Chondrocyte (in vitro differentiated cells): ENCODE measurements around the gene DSTN. TPM values are rescaled to one million over a fixed set of nuclear protein-coding genes. Genes with fewer than 3 reads are reported as not detected.

ENCODE experiments used
- DNase-seq: peaks from one replicate; pipeline ENCODE4 v3.0.0; 2021; ENCODE audit warnings: mixed read lengths, low spot score
- H3K27ac Mint-ChIP-seq: one replicate; pipeline ENCODE4 v1.8.0; 2021; ENCODE audit warnings: mild to moderate bottlenecking, moderate library complexity, mixed read lengths; ENCODE audit not compliant: unreplicated experiment
- H3K27me3 Mint-ChIP-seq: 2 replicates; pipeline ENCODE4 v1.8.0; 2021; ENCODE audit warnings: low read depth, mixed read lengths
- H3K36me3 Mint-ChIP-seq: 2 replicates; pipeline ENCODE4 v1.8.0; 2021; ENCODE audit warnings: low read depth, mixed read lengths
- H3K4me1 Mint-ChIP-seq: 2 replicates; pipeline ENCODE4 v1.8.0; 2021; ENCODE audit warnings: low read depth, mild to moderate bottlenecking, mixed read lengths
- H3K4me3 Mint-ChIP-seq: one replicate; pipeline ENCODE4 v1.8.0; 2021; ENCODE audit warnings: mild to moderate bottlenecking, moderate library complexity, mixed read lengths; ENCODE audit not compliant: unreplicated experiment
- H3K9me3 Mint-ChIP-seq: 2 replicates; pipeline ENCODE4 v1.8.0; 2021; ENCODE audit warnings: low read depth, mixed read lengths
- CTCF ChIP-seq: fragments of 200-600 bp; sonication (generic); IDR thresholded peaks from 2 replicates; pipeline ENCODE4 v1.5.0; 2021; ENCODE audit warnings: antibody characterized with exemption, mild to moderate bottlenecking, moderate library complexity
- total RNA-seq: library from RNA; stranded (reverse); gene quantifications from 3 replicates; pipeline ENCODE4 v1.2.1, GENCODE V29; 2021

DSTN gene
- total RNA-seq, 1 donor from 2014 or later = 1,290 TPM

GRCh38 chr20:17624070-17624469, 54.2 kb downstream of the DSTN start:
- Mint-ChIP-seq H3K4me3 (no peak overlapping the region), H3K36me3 (peaks cover 42% of the 10 kb centered on the region), H3K4me1 (peaks cover 7% of the 10 kb centered on the region), H3K9me3 (no peaks in the 10 kb centered on the region), H3K27me3 (no peaks in the 10 kb centered on the region), H3K27ac (peak overlapping the region; percentile 71)
- no peak for TF ChIP-seq CTCF
- DNase-seq = peak; percentile 77

GRCh38 chr20:17624551-17625245, 54.8 kb downstream of the DSTN start:
- no peak for TF ChIP-seq CTCF
- DNase-seq = peak; percentile 79
- no peak overlapping the region for H3K27ac Mint-ChIP-seq
- peaks cover 7% of the 10 kb centered on the region for H3K4me1 Mint-ChIP-seq
- no peaks in the 10 kb centered on the region for H3K27me3 Mint-ChIP-seq
- H3K9me3 Mint-ChIP-seq = no peaks in the 10 kb centered on the region
- peaks cover 36% of the 10 kb centered on the region for H3K36me3 Mint-ChIP-seq
- H3K4me3 Mint-ChIP-seq = no peak overlapping the region

- peak overlapping the region; percentile 57 for H3K27ac Mint-ChIP-seq
- H3K4me1 Mint-ChIP-seq = peaks cover 7% of the 10 kb centered on the region
- H3K36me3 Mint-ChIP-seq = peaks cover 37% of the 10 kb centered on the region
- no peak for TF ChIP-seq CTCF
- peak; percentile 84 for DNase-seq
- H3K9me3 Mint-ChIP-seq = no peaks in the 10 kb centered on the region
- H3K4me3 Mint-ChIP-seq = no peak overlapping the region
- no peaks in the 10 kb centered on the region for H3K27me3 Mint-ChIP-seq
Measured at GRCh38 chr20:17625246-17626051, 55.6 kb downstream of the DSTN start.

- peaks cover 41% of the 10 kb centered on the region for H3K36me3 Mint-ChIP-seq
- peak; percentile 88 for DNase-seq
- no peaks in the 10 kb centered on the region for H3K9me3 Mint-ChIP-seq
- no peak overlapping the region for H3K4me3 Mint-ChIP-seq
- peak overlapping the region; percentile 57 for H3K27ac Mint-ChIP-seq
- no peaks in the 10 kb centered on the region for H3K27me3 Mint-ChIP-seq
- H3K4me1 Mint-ChIP-seq = peaks cover 7% of the 10 kb centered on the region
- TF ChIP-seq CTCF = no peak
Measured at GRCh38 chr20:17626217-17627007, 56.5 kb downstream of the DSTN start.
